Stimulated activated CD4-positive, alpha-beta T cell treated with anti-CD3 and anti-CD28 coated beads, Interleukin-2, amount 100 ng/mL, for 48 hours (primary cell): ENCODE measurements around the gene ARF4.
A peak's percentile ranks its signal among the peaks of the same experiment; 100 is the strongest.
"Not testable (repeated sequence)": the region's sequence is repeated elsewhere in the genome, so short reads cannot be mapped to it uniquely, and the experiment has no call there.

Experiments used
- DNase-seq, 2 donors: peaks; one replicate each; pipeline ENCODE4 v3.0.0-alpha.2; 2020

Gene ARF4

GRCh38 chr3:57597127-57597923 lies at the start of gene ARF4:
ARF4 (minus strand) TSS chr3:57597344; CDS start chr3:57597140, 204 bp downstream.
- peak; percentile 99 for DNase-seq

DNA sequence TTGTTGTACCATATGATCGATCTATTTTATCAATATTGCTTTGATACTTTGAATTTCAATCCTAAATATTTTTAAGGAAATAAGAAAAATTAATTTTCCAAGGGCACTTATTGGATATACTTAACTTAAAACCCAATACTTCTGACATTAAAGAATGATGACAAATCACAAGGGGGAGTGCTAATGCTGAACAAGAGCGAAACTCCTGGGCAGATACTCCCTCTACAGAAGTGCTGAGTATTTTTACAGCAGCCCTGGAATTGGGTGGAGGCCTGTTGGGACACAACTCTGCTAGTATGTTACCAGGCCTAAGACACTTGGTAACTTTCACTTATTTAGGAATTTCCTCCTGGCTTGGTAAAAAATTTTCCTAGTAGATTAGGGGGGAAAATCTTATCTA lies 49.6 kb upstream of the ARF4 start:
- DNase-seq = no peak

GRCh38 chr3:57644740-57645139 lies 47.6 kb upstream of the ARF4 start:
- DNase-seq = no peak

GRCh38 chr3:57637391-57637790 lies 40.2 kb upstream of the ARF4 start:
- DNase-seq = no peak

- not testable (repeated sequence) for DNase-seq
These were observed 37.1 kb upstream of the ARF4 start for GRCh38 chr3:57634259-57634658.

- no peak for DNase-seq
These were observed 30.8 kb upstream of the ARF4 start for GRCh38 chr3:57627976-57628375.

GRCh38 chr3:57624801-57625200 lies 27.7 kb upstream of the ARF4 start:
- DNase-seq = no peak

DNA sequence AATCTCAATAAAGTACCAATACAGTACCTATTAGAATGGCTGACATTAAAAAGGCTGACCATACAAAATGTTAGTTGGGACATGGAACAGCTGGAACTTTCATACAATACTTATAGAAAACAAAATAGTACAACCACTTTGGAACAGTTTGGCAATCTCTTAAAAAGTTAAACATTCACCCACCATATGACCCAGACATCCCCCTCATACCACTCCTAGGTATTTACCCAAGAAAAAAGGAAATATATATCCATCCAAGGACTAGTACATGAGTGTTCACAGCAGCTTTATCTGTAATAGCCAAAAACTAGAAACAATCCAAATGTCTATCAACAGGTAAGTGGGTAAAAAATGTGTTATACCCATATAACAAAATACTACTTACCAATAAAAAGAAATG lies 25.2 kb upstream of the ARF4 start:
- no peak for DNase-seq

DNA sequence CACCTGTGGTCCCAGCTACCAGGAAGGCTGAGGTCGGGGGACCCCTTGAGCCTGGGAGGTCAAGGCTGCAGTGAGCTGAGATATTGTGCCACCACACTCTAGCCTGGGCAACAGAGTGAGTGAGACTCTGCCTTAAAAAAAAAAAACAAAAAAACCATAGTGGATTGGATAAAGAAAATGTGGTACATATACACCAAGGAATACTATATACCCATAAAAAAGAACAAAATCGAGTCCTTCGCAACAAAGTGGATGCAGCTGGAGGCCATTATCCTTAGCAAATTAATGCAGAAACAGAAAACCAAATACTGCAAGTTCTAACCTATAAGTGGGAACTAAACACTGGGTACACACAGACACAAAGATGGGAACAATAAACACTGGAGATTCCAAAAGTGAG lies 20.6 kb upstream of the ARF4 start:
- no peak for DNase-seq

DNA sequence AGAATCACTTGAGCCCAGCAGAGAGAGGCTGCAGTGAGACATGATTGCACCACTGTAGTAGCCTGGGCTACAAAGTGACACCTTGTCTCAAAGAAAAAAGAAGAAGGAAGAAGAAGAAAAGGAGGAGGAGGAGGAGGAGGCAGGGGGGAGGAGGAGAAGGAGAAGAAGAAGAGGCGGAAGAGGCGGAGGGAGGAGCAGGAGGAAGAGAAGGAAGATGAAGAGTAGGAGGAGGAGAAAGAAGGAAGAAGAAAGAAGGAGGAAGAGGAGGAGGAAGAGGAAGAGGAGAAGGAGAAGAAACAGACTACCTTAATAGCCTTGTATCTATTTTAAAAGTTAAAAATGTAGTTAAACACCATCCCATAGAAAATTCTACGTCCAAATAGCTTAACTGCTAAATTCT lies 19.1 kb upstream of the ARF4 start:
- DNase-seq = no peak

DNA sequence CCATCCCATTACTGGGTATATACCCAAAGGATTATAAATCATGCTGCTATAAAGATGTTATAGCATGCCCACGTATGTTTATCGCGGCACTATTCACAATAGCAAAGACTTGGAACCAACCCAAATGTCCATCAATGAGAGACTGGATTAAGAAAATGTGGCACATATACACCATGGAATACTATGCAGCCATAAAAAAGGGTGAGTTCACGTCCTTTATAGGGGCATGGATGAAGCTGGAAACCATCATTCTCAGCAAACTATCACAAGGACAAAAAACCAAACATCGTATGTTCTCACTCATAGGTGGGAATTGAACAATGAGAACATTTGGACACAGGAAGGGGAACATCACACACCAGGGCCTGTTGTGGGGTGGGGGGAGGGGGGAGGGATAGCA lies 14.7 kb upstream of the ARF4 start:
- DNase-seq = not testable (repeated sequence)

DNA sequence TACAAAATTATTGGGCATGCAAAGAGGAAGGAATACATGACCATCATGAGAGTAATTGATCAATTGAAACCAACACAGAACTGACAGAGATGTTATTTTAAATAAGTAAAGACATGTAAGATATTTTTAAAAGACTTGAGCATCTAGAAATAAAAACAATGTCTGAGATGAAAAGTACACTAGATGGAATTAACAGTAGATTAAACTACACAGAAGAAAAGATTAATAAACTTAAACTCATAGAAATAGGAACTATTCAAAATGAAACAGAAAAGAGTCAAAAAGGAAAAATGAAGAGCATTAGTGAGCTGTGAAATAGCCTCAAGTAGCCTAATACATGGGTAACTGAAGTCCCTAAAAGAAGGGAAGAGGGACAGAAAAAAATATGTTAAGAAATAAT lies 8.5 kb upstream of the ARF4 start:
- no peak for DNase-seq

GRCh38 chr3:57604971-57605370 lies 7.8 kb upstream of the ARF4 start:
- no peak for DNase-seq

GRCh38 chr3:57600195-57600594 lies 3.1 kb upstream of the ARF4 start:
- no peak for DNase-seq

DNA sequence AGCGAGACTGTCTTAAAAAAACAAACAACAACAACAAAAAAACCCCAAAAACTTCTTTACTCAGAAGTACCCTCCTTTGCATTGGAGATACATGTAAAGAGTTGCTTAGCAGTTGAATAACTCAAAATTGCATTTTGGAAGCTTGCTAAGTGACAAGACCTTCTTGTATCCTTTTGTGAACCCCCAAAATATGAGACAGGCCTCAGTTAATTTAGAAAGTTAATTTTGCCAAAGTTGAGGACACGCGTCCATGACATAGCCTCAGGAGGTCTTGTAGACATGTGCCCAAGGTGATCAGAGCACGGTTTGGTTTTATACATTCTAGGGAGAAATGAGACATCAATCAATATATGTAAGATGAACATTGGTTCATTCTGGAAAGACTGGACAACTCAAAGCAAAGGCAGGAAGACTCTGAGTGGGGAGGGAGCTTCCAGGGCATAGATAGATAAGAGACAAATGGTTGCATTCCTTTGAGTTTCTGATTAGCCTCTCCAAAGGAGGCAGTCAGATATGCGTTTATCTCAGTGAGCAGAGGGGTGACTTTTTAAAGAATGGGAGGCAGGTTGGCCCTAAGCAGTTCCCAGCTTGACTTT lies 1.7 kb upstream of the ARF4 start:
- DNase-seq = no peak

DNA sequence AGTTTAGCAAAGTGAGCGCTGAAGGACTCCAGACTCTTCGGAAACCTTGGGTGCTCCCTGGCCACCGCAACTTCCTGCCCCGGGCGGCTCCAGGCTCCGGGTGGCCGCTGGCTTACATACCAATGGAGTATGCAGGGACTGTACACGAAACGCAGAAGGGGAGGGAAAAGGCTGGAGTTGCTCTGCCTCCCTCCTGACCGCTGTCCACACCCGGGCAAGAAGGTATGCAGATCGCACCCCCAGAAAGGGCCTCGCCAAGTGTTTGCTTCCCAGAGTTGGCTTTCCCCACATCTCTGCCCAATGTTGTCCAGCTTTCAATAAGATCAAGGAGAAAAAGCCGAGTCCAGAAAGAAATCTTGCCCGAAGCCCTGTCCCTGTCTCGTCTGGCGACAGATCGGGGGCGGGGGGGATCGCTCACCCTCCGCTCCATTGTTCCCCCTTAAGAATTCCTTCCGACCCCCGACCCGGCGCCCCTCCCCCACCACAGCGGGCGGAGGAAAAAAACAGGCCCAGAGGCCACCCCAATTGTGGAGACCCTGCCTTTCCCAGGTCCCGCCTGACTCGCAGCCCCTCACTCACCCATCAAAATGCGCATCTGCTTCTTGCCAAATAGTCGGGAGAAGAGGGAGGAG lies 533 bp downstream of the ARF4 start:
- peak; percentile 38 to 40 for DNase-seq

GRCh38 chr3:57594576-57594975 lies 2.6 kb downstream of the ARF4 start:
- DNase-seq = no peak

- DNase-seq = no peak
These were observed 3.0 kb downstream of the ARF4 start for GRCh38 chr3:57594144-57594543.

- DNase-seq = no peak
These were observed 4.8 kb downstream of the ARF4 start for GRCh38 chr3:57592306-57592705.

GRCh38 chr3:57587905-57588304 lies 9.2 kb downstream of the ARF4 start:
- DNase-seq = no peak

DNA sequence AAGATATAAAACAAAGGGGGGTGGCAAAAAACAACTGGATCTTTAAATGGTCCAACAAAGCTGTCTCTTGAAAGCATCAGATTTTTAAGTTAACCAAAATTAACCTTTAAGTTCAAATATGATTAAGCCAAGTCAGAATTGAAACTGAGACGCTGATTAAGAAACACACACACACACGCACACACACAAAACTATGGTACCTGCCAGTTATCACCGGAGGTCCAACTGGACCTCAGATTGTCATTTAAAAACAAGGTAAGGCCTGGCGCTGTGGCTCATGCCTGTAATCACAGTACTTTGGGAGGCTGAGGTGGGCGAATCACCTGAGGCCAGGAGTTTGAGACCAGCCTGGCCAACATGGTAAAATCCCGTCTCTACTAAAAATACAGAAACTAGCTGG lies 10.4 kb downstream of the ARF4 start:
- no peak for DNase-seq

DNA sequence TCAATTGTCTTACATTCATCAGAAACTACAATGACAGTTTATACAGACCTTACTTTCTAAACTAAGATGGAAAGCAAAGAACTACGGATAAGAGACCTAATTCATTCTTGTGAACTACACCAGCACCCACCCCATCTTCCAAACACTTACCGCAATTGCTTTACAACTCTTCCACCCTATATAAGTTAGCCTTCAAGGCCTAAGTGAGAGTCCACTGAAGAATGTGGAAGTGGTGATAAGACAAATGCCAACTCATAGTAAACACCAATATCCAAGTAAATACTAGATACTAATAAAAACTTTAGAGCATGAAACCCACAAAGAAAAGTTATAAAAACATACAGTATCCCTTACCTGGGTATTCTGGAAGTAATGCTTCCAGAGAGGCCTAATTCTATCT lies 13.6 kb downstream of the ARF4 start:
- no peak for DNase-seq

DNA sequence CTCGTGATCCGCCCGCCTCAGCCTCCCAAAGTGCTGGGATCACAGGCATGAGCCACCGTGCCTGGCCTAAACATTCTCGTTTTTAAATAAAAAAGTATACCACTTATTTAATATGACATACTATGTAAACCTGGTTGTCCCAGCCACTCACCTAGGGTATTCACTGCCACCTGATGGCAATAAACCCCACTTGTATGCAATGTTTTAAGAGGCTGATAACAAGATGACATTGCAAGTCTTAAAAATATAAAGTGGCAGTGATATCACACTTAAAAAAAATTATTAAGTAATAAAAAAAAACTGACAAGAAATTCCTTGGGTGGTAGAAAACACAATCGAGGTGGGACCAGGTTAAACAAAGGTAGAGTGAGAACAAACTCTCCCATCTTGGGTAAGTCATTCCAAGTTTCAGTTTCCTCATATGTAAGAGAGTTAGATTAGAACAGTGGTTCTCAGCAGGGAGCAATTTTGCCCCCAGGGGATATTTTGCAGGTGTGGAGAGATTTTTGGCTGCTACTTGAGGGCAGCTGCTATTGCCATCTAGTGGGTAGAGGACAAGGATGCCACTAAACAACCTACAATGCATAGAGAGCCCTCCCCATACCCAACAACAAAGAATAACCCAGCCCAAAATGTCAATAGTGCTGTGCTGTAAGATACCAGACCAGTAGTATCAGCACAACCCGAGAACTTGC lies 14.5 kb downstream of the ARF4 start:
- DNase-seq = no peak

GRCh38 chr3:57577801-57578200 lies 19.3 kb downstream of the ARF4 start:
- no peak for DNase-seq
